Sigmoid colon (tissue), 7 donors: ENCODE results near the gene NRXN2. TPM values are rescaled to one million over a fixed set of nuclear protein-coding genes. Genes with fewer than 3 reads are reported as not detected.

Experiments used
- DNase-seq: peaks from one replicate; pipeline ENCODE4 v3.0.0-alpha.2; 2019
- H3K27ac ChIP-seq, 4 donors: fragments of 200-600 bp; sonication (generic); one replicate each; pipeline ENCODE4 v1.5.1; 2016 to 2019; ENCODE audit warnings: mild to moderate bottlenecking in 1 of 4
- H3K27me3 ChIP-seq, 3 donors: fragments of 200-600 bp; sonication (generic); one replicate each; pipeline ENCODE4 v1.5.1; 2019; ENCODE audit warnings: mild to moderate bottlenecking in 1 of 3
- H3K36me3 ChIP-seq, 4 donors: fragments of 200-600 bp; sonication (generic); one replicate each; pipeline ENCODE4 v1.5.1; 2016 to 2019
- H3K4me1 ChIP-seq, 4 donors: fragments of 200-600 bp; sonication (generic); one replicate each; pipeline ENCODE4 v1.5.1; 2017 to 2019
- H3K4me3 ChIP-seq, 4 donors: fragments of 200-600 bp; sonication (generic); one replicate each; pipeline ENCODE4 v1.5.1; 2017 to 2019; ENCODE audit warnings: mild to moderate bottlenecking in 2 of 4, moderate library complexity in 1 of 4
- H3K9me3 ChIP-seq, 4 donors: fragments of 200-600 bp in 3 of 4; sonication (generic) in 3 of 4; one replicate each; pipeline versions ENCODE4 v1.5.1 to v1.6.1; 2013 to 2019
- EP300 ChIP-seq, 4 donors: sonication (generic); formaldehyde crosslinking; IDR thresholded peaks; one replicate each; pipeline ENCODE4 v1.6.1; 2017; ENCODE audit warnings: antibody characterized with exemption in 4 of 4
- POLR2A ChIP-seq, 2 donors: fragments of 450-650 bp; IDR thresholded peaks; one replicate each; pipeline ENCODE4 v1.6.1; 2016; ENCODE audit warnings: antibody characterized with exemption in 2 of 2, mild to moderate bottlenecking in 2 of 2, moderate library complexity in 2 of 2
- POLR2AphosphoS5 ChIP-seq, 4 donors: sonication (generic); formaldehyde crosslinking; IDR thresholded peaks; one replicate each; pipeline ENCODE4 v1.6.1; 2017; ENCODE audit warnings: antibody characterized with exemption in 4 of 4
- WGBS, 2 donors: extraction: QIAGEN DNeasy Blood & Tissue Kit; methylation state at CpG; one replicate each; pipeline ENCODE4 v1.1.7; 2013; 5-methylcytosine and 5-hydroxymethylcytosine counted together
- intact Hi-C: fragments of 100-400 bp; cut with DNase I; formaldehyde crosslinking; loops from one replicate; pipeline ENCODE4 v1.15.1; 2023
- polyA plus RNA-seq, 3 donors: library from polyadenylated mRNA; stranded (reverse); fragments of 200-250 nt; gene quantifications; one replicate each; pipeline ENCODE4 v1.2.3, GENCODE V29; 2013
- total RNA-seq, 4 donors: library from RNA; depleted of rRNA; stranded (reverse); fragments of >200 nt; gene quantifications; one replicate each; pipeline ENCODE4 v1.1.0, GENCODE V29; 2016
- TF ChIP-seq, protein P1 (sequence below), 4 experiments: fragments of 450-650 bp in 3 of 4; fragments of 200-600 bp in 1 of 4; IDR thresholded peaks; one replicate each; pipeline ENCODE4 v1.5.1; 2016 to 2019; ENCODE audit warnings: antibody characterized with exemption in 4 of 4, mild to moderate bottlenecking in 3 of 4, moderate library complexity in 2 of 4
- donor health status: healthy with polysubstance abuse.
- donor health status: Bipolar disorder and iron deficiency.
- donor health status: healthy.

The NRXN2 gene
- total and polyA plus RNA-seq, 7 donors: 0.23 to 20.5 (median 6.8) TPM

DNA sequence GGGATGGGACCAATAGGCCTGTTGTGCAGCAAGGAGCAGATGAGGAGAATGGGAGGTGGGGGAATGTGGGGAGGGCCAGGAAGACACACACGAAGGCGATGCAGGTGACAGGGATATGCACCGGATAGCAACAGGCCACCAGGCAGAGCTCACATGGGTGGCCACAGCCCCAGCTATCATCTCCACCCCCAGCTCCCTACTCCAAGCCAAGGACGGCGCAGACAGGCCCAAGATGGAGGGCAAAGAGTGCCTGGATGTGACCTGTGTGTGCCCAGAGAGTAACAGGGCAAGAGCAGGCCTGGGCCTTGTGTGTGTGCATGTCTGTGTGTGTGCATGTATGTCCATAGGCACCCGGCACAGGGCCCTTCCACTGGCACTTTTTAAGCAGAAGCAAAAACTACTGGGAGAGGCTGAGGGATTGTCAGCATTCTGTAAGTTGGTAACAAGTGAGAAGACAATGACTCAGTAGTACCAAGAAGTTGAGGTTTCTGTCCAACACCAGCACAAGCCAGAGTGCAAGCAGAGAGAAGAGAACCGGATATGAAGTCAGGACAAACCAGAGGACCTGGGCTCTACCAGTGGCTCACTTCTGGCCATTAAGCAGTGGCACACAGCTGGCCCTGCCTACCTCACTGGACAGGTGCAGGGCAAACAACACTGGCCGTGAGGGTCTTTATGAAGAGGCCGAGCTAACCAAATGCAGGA is 36.4 kb downstream of the NRXN2 start:
- intact Hi-C loops: no loop called here
- Histone ChIP-seq H3K4me3 (no peak overlapping the region), H3K27ac (peak overlapping the region in 3 of 4 donors; percentile 71 to 77 (median 74)), H3K9me3 (no peaks in the 10 kb centered on the region), H3K36me3 (no peaks in the 10 kb centered on the region), H3K4me1 (peaks cover 0 to 24% (median 20%) of the 10 kb centered on the region in 4 donors), H3K27me3 (no peaks in the 10 kb centered on the region)
- DNase-seq: no peak
- TF ChIP-seq EP300 (IDR thresholded peaks at IDR 0.05) (no peak), POLR2A (IDR thresholded peaks at IDR 0.05) (no peak), POLR2AphosphoS5 (IDR thresholded peaks at IDR 0.05) (no peak)
- TF ChIP-seq, protein P1, sequence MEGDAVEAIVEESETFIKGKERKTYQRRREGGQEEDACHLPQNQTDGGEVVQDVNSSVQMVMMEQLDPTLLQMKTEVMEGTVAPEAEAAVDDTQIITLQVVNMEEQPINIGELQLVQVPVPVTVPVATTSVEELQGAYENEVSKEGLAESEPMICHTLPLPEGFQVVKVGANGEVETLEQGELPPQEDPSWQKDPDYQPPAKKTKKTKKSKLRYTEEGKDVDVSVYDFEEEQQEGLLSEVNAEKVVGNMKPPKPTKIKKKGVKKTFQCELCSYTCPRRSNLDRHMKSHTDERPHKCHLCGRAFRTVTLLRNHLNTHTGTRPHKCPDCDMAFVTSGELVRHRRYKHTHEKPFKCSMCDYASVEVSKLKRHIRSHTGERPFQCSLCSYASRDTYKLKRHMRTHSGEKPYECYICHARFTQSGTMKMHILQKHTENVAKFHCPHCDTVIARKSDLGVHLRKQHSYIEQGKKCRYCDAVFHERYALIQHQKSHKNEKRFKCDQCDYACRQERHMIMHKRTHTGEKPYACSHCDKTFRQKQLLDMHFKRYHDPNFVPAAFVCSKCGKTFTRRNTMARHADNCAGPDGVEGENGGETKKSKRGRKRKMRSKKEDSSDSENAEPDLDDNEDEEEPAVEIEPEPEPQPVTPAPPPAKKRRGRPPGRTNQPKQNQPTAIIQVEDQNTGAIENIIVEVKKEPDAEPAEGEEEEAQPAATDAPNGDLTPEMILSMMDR (IDR thresholded peaks at IDR 0.05): no peak
- 91% methylated on average over 9 of the region's 9 CpGs for WGBS, 2 donors

- no peak for DNase-seq
- Histone ChIP-seq H3K9me3 (no peaks in the 10 kb centered on the region), H3K27me3 (no peaks in the 10 kb centered on the region), H3K4me3 (no peak overlapping the region), H3K4me1 (peaks cover 0 to 24% (median 20%) of the 10 kb centered on the region in 4 donors), H3K27ac (no peak overlapping the region), H3K36me3 (no peaks in the 10 kb centered on the region)
- TF ChIP-seq EP300 (IDR thresholded peaks at IDR 0.05) (no peak), POLR2AphosphoS5 (IDR thresholded peaks at IDR 0.05) (no peak), POLR2A (IDR thresholded peaks at IDR 0.05) (no peak)
- WGBS, 2 donors: 91% methylated on average over 18 of the region's 18 CpGs
- intact Hi-C loops: no loop called here
Measured at GRCh38 chr11:64685536-64685935, 37.5 kb downstream of the NRXN2 start.

GRCh38 chr11:64684357-64684756 is 38.6 kb downstream of the NRXN2 start:
- H3K27me3 ChIP-seq: no peaks in the 10 kb centered on the region
- intact Hi-C loops: no loop called here
- no peaks in the 10 kb centered on the region for H3K36me3 ChIP-seq
- TF ChIP-seq, protein P1 (IDR thresholded peaks at IDR 0.05): no peak
- TF ChIP-seq POLR2A (IDR thresholded peaks at IDR 0.05) (no peak), EP300 (IDR thresholded peaks at IDR 0.05) (no peak), POLR2AphosphoS5 (IDR thresholded peaks at IDR 0.05) (no peak)
- H3K4me1 ChIP-seq: peaks cover 0 to 24% (median 20%) of the 10 kb centered on the region in 4 donors
- 60 to 77% methylated on average over 8 of the region's 8 CpGs for WGBS, 2 donors
- no peak for DNase-seq
- H3K9me3 ChIP-seq: no peaks in the 10 kb centered on the region
- no peak overlapping the region for H3K4me3 ChIP-seq
- no peak overlapping the region for H3K27ac ChIP-seq

GRCh38 chr11:64681171-64681570 is 41.8 kb downstream of the NRXN2 start:
- Histone ChIP-seq H3K36me3 (no peaks in the 10 kb centered on the region), H3K27ac (no peak overlapping the region), H3K4me3 (no peak overlapping the region), H3K9me3 (no peaks in the 10 kb centered on the region), H3K4me1 (peaks cover 0 to under 1% (median 0%) of the 10 kb centered on the region in 4 donors), H3K27me3 (peaks cover 0 to 16% (median 0%) of the 10 kb centered on the region in 3 donors)
- no peak for DNase-seq
- no peak for TF ChIP-seq POLR2AphosphoS5 (IDR thresholded peaks at IDR 0.05)
- no peak for TF ChIP-seq EP300 (IDR thresholded peaks at IDR 0.05)
- no peak for TF ChIP-seq POLR2A (IDR thresholded peaks at IDR 0.05)
- TF ChIP-seq, protein P1 (IDR thresholded peaks at IDR 0.05): no peak
- 39 to 67% methylated on average over 4 of the region's 4 CpGs for WGBS, 2 donors
- intact Hi-C loops: no loop called here

DNA sequence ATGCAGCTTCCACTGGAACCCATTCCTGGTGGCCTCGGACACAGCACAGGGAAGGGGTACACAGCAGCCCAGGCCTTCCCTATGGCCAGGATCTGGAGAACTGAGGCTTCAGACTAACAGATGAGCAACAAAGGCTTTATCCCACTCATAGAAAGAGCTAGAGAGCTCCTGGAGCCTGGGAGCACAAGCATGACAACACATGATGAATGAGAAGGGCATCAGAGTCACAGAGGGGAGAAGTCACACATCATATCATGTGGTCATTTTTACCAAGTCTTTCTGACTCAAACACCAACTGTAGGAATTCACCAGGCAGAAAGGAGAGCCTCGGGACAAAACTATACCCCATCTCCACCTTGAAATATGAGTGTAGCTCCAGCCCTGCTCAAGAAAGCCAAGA is 43.2 kb downstream of the NRXN2 start:
- peaks cover 0 to 13% (median 0%) of the 10 kb centered on the region in 4 donors for H3K4me1 ChIP-seq
- no peak for DNase-seq
- WGBS, 2 donors: 10 to 37% methylated on average over 2 of the region's 2 CpGs
- no peaks in the 10 kb centered on the region for H3K9me3 ChIP-seq
- H3K36me3 ChIP-seq: no peaks in the 10 kb centered on the region
- H3K27me3 ChIP-seq: peaks cover 0 to 25% (median 0%) of the 10 kb centered on the region in 3 donors
- intact Hi-C loops: no loop called here
- no peak for TF ChIP-seq POLR2A (IDR thresholded peaks at IDR 0.05)
- no peak for TF ChIP-seq EP300 (IDR thresholded peaks at IDR 0.05)
- no peak for TF ChIP-seq POLR2AphosphoS5 (IDR thresholded peaks at IDR 0.05)
- TF ChIP-seq, protein P1 (IDR thresholded peaks at IDR 0.05): no peak
- H3K4me3 ChIP-seq: no peak overlapping the region
- H3K27ac ChIP-seq: no peak overlapping the region
